Astrocyte of the spinal cord (primary cell): ENCODE measurements around the gene FBXL7.

ENCODE experiments used
- DNase-seq: peaks from one replicate; pipeline ENCODE4 v3.0.0; 2011; ENCODE audit warnings: low read depth, low spot score
- H3K4me3 ChIP-seq: 2 replicates; pipeline ENCODE4 v1.5.1; 2011; ENCODE audit warnings: low read depth, mild to moderate bottlenecking, low read length, moderate library complexity
- CTCF ChIP-seq: IDR thresholded peaks from 2 replicates; pipeline ENCODE4 v1.5.1; 2012; ENCODE audit warnings: low read depth, mild to moderate bottlenecking, low read length, inconsistent platforms
- in situ Hi-C: cut with HindIII; loops from 2 replicates; pipeline ENCODE4 v1.10.0; 2017; ENCODE audit warnings: low sequenced_read_pairs

Gene FBXL7

GRCh38 chr5:15786884-15787283 lies 286.9 kb downstream of the FBXL7 start:
- in situ Hi-C loops: no loop called here
- no peak for TF ChIP-seq CTCF
- H3K4me3 ChIP-seq: no peak overlapping the region
- DNase-seq: no peak

- in situ Hi-C loops: no loop called here
- H3K4me3 ChIP-seq: no peak overlapping the region
- no peak for DNase-seq
- no peak for TF ChIP-seq CTCF
Measured at GRCh38 chr5:15787681-15788080, 287.7 kb downstream of the FBXL7 start.

GRCh38 chr5:15789642-15790041 lies 289.7 kb downstream of the FBXL7 start:
- no peak for DNase-seq
- TF ChIP-seq CTCF: no peak
- H3K4me3 ChIP-seq: no peak overlapping the region
- in situ Hi-C loops: no loop called here

GRCh38 chr5:15790446-15791018 lies 290.6 kb downstream of the FBXL7 start:
- no peak overlapping the region for H3K4me3 ChIP-seq
- no peak for DNase-seq
- in situ Hi-C loops: no loop called here
- TF ChIP-seq CTCF: no peak

- peak; percentile 16 for DNase-seq
Measured at GRCh38 chr5:15791274-15791673, 291.3 kb downstream of the FBXL7 start.

GRCh38 chr5:15791859-15792258 lies 291.9 kb downstream of the FBXL7 start:
- no peak overlapping the region for H3K4me3 ChIP-seq
- TF ChIP-seq CTCF: no peak
- DNase-seq: peak; percentile 59
- in situ Hi-C loops: no loop called here

More at GRCh38 chr5:15791274-15791673, 291.3 kb downstream of the FBXL7 start:
- H3K4me3 ChIP-seq: no peak overlapping the region
- peak; percentile 17 for TF ChIP-seq CTCF
- in situ Hi-C loops: no loop called here
